PC-3 (cell line): ENCODE measurements around the gene RNU7-1. TPM values are rescaled to one million over a fixed set of nuclear protein-coding genes. Genes with fewer than 3 reads are reported as not detected.

ENCODE experiments used
- ATAC-seq: fragments of 200-7000 bp; cut with Tn5 transposase; 2 replicates; pipeline ENCODE4 v1.9.1; 2020; ENCODE audit warnings: mild to moderate bottlenecking, moderate library complexity
- BruUV-seq: library from RNA; stranded (reverse); fragments of 400-500 nt; replicated peaks from 2 replicates; lab custom pipeline; 2021; lab: Mats Ljungman, UMichigan
- CTCF ChIA-PET: fragments of 300-600 bp; sonication (Branson Sonifier 250); formaldehyde crosslinking; loops from one replicate; lab custom pipeline; 2022; ENCODE audit warnings: antibody characterized with exemption; lab: Charles Lee
- POLR2A ChIA-PET: fragments of 300-600 bp; sonication (Branson Sonifier 250); formaldehyde crosslinking; loops from one replicate; lab custom pipeline; 2022; ENCODE audit warnings: antibody characterized with exemption; ENCODE audit not compliant: unreplicated experiment; lab: Charles Lee
- DNase-seq: peaks from one replicate; pipeline ENCODE4 v3.0.0-alpha.2; 2015
- H2AFZ ChIP-seq: fragments of 300-600 bp; sonication (generic); 2 replicates; pipeline ENCODE4 v1.6.0; 2016; ENCODE audit warnings: antibody characterized with exemption, low read length
- H3F3A ChIP-seq: fragments of 300-600 bp; sonication (generic); one replicate; pipeline ENCODE4 v1.6.0; 2017; ENCODE audit warnings: antibody characterized with exemption, low read length, control low read depth, mild to moderate bottlenecking; ENCODE audit not compliant: unreplicated experiment
- H3K27ac ChIP-seq: fragments of 300-600 bp; sonication (generic); 2 replicates; pipeline ENCODE4 v1.5.1; 2016; ENCODE audit warnings: mild to moderate bottlenecking, low read length
- H3K27me3 ChIP-seq: fragments of 300-600 bp; sonication (generic); 2 replicates; pipeline ENCODE4 v1.6.1; 2016; ENCODE audit warnings: low read length, mixed read lengths
- H3K36me3 ChIP-seq: fragments of 300-600 bp; sonication (generic); 2 replicates; pipeline ENCODE4 v1.6.1; 2016; ENCODE audit warnings: low read depth, mixed run types, low read length, mixed read lengths
- H3K4me1 ChIP-seq: fragments of 300-600 bp; sonication (generic); 2 replicates; pipeline ENCODE4 v1.5.1; 2016; ENCODE audit warnings: low read length; ENCODE audit not compliant: insufficient read depth
- H3K4me2 ChIP-seq: fragments of 300-600 bp; sonication (generic); 2 replicates; pipeline ENCODE4 v1.6.0; 2016; ENCODE audit warnings: low read length
- H3K4me3 ChIP-seq: fragments of 300-600 bp; sonication (generic); 2 replicates; pipeline ENCODE4 v1.5.1; 2016; ENCODE audit warnings: mild to moderate bottlenecking, low read length, mixed read lengths
- H3K79me2 ChIP-seq: fragments of 300-600 bp; sonication (generic); 2 replicates; pipeline ENCODE4 v1.6.1; 2017; ENCODE audit warnings: low read length, mixed read lengths
- H3K9ac ChIP-seq: fragments of 300-600 bp; sonication (generic); 2 replicates; pipeline ENCODE4 v1.6.0; 2016; ENCODE audit warnings: mild to moderate bottlenecking, low read length
- H3K9me2 ChIP-seq: fragments of 300-600 bp; sonication (generic); replicated peaks from 2 replicates; pipeline ENCODE4 v1.6.1; 2016; ENCODE audit warnings: mixed run types, low read length, mixed read lengths
- H3K9me3 ChIP-seq: fragments of 300-600 bp; sonication (generic); 2 replicates; pipeline ENCODE4 v1.6.1; 2016; ENCODE audit warnings: low read length, mixed read lengths
- H4K20me1 ChIP-seq: fragments of 300-600 bp; sonication (generic); 2 replicates; pipeline ENCODE4 v1.6.1; 2016; ENCODE audit warnings: low read length, mixed read lengths
- CTCF ChIP-seq: fragments of 300-600 bp; sonication (generic); conservative IDR thresholded peaks from 2 replicates; pipeline ENCODE4 v1.5.1; 2017; ENCODE audit warnings: antibody characterized with exemption, low read depth, mild to moderate bottlenecking, low read length
- EZH2 ChIP-seq: fragments of 300-600 bp; sonication (generic); IDR thresholded peaks from one replicate; pipeline ENCODE4 v1.6.1; 2017; ENCODE audit warnings: antibody characterized with exemption, mild to moderate bottlenecking, low read length; ENCODE audit not compliant: unreplicated experiment
- EZH2phosphoT487 ChIP-seq: fragments of 300-600 bp; sonication (generic); IDR thresholded peaks from 2 replicates; pipeline ENCODE4 v1.6.1; 2018; ENCODE audit warnings: mild to moderate bottlenecking, antibody characterized with exemption, low read length, borderline replicate concordance
- intact Hi-C: fragments of 100-400 bp; cut with micrococcal nuclease; formaldehyde crosslinking; loops from 2 replicates; pipeline ENCODE4 v1.9.0; 2023
- total RNA-seq: library from RNA; depleted of rRNA; stranded (reverse); fragments of >200 nt; gene quantifications from 2 replicates; pipeline ENCODE4 v1.2.3, GENCODE V29; 2014

The RNU7-1 gene
- total RNA-seq, 1 experiment from 2014 or later: not detected

- H3K36me3 ChIP-seq: no peaks in the 10 kb centered on the region
- H3K4me2 ChIP-seq: peak overlapping the region; percentile 95
- H3K27me3 ChIP-seq: no peaks in the 10 kb centered on the region
- peaks cover 43% of the 10 kb centered on the region for H3K4me1 ChIP-seq
- peak overlapping the region; percentile 93 for H3K4me3 ChIP-seq
- H4K20me1 ChIP-seq: no peaks in the 10 kb centered on the region; the same call in 1 of the 2 replicates
- ChIA-PET CTCF (interaction anchor here (0.6 kb wide), 1 partner anchor 55 kb away, joined by 6 read pairs; the partner anchor contains the start of gene SPSB2), POLR2A (no interaction called here)
- BruUV-seq: no TSS peak
- H3K27ac ChIP-seq: no peak overlapping the region
- no peaks in the 10 kb centered on the region for H3F3A ChIP-seq
- ATAC-seq: no peak
- H3K9me2 ChIP-seq: no peaks in the 10 kb centered on the region
- H2AFZ ChIP-seq: peak overlapping the region; percentile 57
- H3K9me3 ChIP-seq: no peaks in the 10 kb centered on the region
- no peak for DNase-seq
- TF ChIP-seq EZH2 (no peak), EZH2phosphoT487 (no peak), CTCF (no peak)
- H3K79me2 ChIP-seq: peaks cover 55% of the 10 kb centered on the region
- H3K9ac ChIP-seq: peak overlapping the region; percentile 84
- intact Hi-C loops: loop anchor here (5.0 kb wide), 1 partner anchor 61 kb away; the partner anchor contains the start of gene TPI1
Measured at GRCh38 chr12:6928022-6928702, 15.5 kb upstream of the RNU7-1 start.

- ATAC-seq: no peak
- POLR2A ChIA-PET: interaction anchor here (0.5 kb wide), 1 partner anchor 15 kb away, joined by 12 read pairs; the partner anchor contains the start of gene C12orf57
- intact Hi-C loops: loop anchor here (5.0 kb wide), 1 partner anchor 62 kb away; the partner anchor contains the start of gene TPI1
Measured at GRCh38 chr12:6928703-6929407, 14.8 kb upstream of the RNU7-1 start.

More at GRCh38 chr12:6928703-6929407, 14.8 kb upstream of the RNU7-1 start:
- H3K4me1 ChIP-seq: peaks cover 43% of the 10 kb centered on the region
- BruUV-seq: no TSS peak
- H3K9me3 ChIP-seq: no peaks in the 10 kb centered on the region
- CTCF ChIA-PET: interaction anchor here (0.6 kb wide), 1 partner anchor 56 kb away, joined by 6 read pairs; the partner anchor contains the start of gene SPSB2
- H3F3A ChIP-seq: no peaks in the 10 kb centered on the region
- peak overlapping the region; percentile 93 for H3K4me3 ChIP-seq
- no peaks in the 10 kb centered on the region for H3K36me3 ChIP-seq
- no peak for DNase-seq
- no peak overlapping the region for H3K27ac ChIP-seq
- no peaks in the 10 kb centered on the region for H3K27me3 ChIP-seq
- H2AFZ ChIP-seq: peak overlapping the region; percentile 57
- H4K20me1 ChIP-seq: no peaks in the 10 kb centered on the region; the same call in 1 of the 2 replicates
- H3K4me2 ChIP-seq: peak overlapping the region; percentile 95
- H3K9me2 ChIP-seq: no peaks in the 10 kb centered on the region
- TF ChIP-seq EZH2 (no peak), CTCF (no peak), EZH2phosphoT487 (no peak)
- H3K9ac ChIP-seq: peak overlapping the region; percentile 84
- H3K79me2 ChIP-seq: peaks cover 55% of the 10 kb centered on the region
